ENCODE results near the gene AZIN2. TPM values are rescaled to one million over a fixed set of nuclear protein-coding genes. Genes with fewer than 3 reads are reported as not detected.
"Not testable (repeated sequence)": the region's sequence is repeated elsewhere in the genome, so short reads cannot be mapped to it uniquely, and the experiment has no call there.

Gene AZIN2
- total and polyA plus RNA-seq, 2 donors = 1.7 to 4.2 TPM

DNA sequence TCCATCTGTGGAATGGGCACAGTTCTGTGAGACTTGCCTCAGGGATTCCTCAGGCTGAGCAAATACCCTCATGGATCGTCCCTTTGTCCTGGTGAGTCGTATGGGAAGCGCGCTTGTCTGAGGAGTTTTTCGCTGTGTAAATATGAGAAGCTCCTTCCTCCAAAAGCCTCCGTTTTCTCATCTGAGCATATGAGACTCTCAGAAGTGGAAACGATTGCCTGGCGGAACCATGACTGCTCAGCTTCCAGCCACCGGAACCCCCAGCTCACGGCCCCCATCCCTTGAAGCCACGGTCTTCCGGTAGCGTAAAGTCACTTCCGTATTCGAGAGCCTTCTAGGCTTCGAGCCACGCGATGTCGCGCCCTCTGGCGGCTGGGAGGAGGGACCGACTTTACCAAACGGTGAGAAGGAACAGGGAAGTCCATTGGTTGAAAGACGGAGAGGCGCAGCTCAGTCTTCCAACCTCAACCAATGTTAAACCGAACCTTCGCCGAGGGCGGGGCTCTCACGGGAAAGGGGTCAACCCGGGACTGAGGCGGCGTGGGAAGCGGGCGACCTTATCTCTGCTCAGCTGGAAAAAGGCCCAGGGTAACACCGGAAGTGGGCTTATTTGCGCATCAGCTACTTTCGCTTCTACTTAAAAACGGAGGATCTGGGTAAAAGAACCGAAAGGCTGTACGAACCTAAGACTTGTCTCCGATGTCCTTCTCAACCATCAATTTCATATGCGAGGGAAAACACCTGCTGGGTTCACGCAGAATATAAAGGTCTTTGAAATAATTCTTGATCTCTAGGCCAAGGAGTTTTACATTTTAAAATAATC is 46.3 kb downstream of the AZIN2 start:
- Histone ChIP-seq H3K9me3 (ENCODE audit: control insufficient read depth in 2 of 2, insufficient read depth in 1 of 2, low read length in 1 of 2) (no peaks in the 10 kb centered on the region), H3K27me3 (ENCODE audit: control insufficient read depth in 2 of 2, insufficient read depth in 1 of 2, low read length in 1 of 2) (peaks cover 0 to 3% of the 10 kb centered on the region in 2 donors), H3K27ac (ENCODE audit: low read depth in 1 of 2, low read length in 1 of 2) (peak overlapping the region; percentile 85 to 89), H3K4me3 (ENCODE audit: low read length in 2 of 2) (peak overlapping the region; percentile 59 to 88), H3K36me3 (ENCODE audit: control insufficient read depth in 2 of 2, insufficient read depth in 2 of 2, low read length in 1 of 2) (no peaks in the 10 kb centered on the region), H3K4me1 (ENCODE audit: control insufficient read depth in 2 of 2, insufficient read depth in 2 of 2, low read length in 2 of 2) (peaks cover 14 to 18% of the 10 kb centered on the region in 2 donors)
- DNase-seq (ENCODE audit: low read depth in 6 of 9, low spot score in 9 of 9) = peak; percentile 97 to 100 (median 99)
- 1% methylated on average over 44 of the region's 44 CpGs for WGBS

DNA sequence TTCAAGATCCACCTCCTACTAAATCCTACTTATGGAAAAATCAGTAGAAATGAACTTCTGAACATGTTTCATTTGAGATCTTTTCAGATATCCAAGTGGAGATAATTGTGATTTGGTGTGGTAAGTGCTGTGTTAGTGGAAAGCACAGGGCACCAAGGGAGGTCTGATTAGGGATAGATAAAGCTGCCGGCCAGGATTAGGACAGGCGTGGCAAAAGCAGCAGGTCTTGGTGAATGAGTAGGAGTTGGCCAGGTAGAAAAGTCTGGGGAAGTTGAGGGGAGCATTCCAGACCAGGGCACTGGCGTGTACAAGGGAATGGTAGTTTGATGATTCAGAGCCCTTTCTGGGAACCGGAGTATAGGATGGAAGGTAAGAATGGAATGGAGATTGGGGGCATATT is 47.8 kb downstream of the AZIN2 start:
- Histone ChIP-seq H3K27ac (ENCODE audit: low read depth in 1 of 2, low read length in 1 of 2) (no peak overlapping the region), H3K27me3 (ENCODE audit: control insufficient read depth in 2 of 2, insufficient read depth in 1 of 2, low read length in 1 of 2) (no peaks in the 10 kb centered on the region), H3K9me3 (ENCODE audit: control insufficient read depth in 2 of 2, insufficient read depth in 1 of 2, low read length in 1 of 2) (no peaks in the 10 kb centered on the region), H3K36me3 (ENCODE audit: control insufficient read depth in 2 of 2, insufficient read depth in 2 of 2, low read length in 1 of 2) (no peaks in the 10 kb centered on the region), H3K4me3 (ENCODE audit: low read length in 2 of 2) (no peak overlapping the region), H3K4me1 (ENCODE audit: control insufficient read depth in 2 of 2, insufficient read depth in 2 of 2, low read length in 2 of 2) (peaks cover 14 to 18% of the 10 kb centered on the region in 2 donors)
- 99% methylated on average over 4 of the region's 4 CpGs for WGBS
- DNase-seq (ENCODE audit: low read depth in 6 of 9, low spot score in 9 of 9) = no peak

DNA sequence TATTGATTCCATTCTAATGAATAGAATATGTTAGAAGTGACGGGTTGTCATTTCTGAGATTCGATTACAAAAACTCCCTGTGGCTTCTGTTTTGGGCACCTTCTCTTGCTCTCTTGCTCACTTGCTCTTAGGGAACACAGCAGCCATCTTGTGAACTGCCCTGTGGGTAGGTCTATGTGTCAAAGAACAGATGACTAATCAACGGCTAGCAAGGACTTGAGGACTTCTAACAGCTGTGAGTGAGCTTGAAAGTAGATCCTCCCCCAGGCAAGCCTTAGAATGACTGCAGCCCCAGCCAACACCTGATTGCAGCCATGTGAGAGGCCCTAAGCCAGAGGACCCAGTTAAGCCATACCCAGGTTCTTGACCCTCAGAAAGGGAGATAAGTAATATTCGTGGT is 49.3 kb downstream of the AZIN2 start:
- no peaks in the 10 kb centered on the region for H3K9me3 ChIP-seq (ENCODE audit: control insufficient read depth in 2 of 2, insufficient read depth in 1 of 2, low read length in 1 of 2)
- H3K4me1 ChIP-seq (ENCODE audit: control insufficient read depth in 2 of 2, insufficient read depth in 2 of 2, low read length in 2 of 2) = peaks cover 14 to 18% of the 10 kb centered on the region in 2 donors
- H3K27me3 ChIP-seq (ENCODE audit: control insufficient read depth in 2 of 2, insufficient read depth in 1 of 2, low read length in 1 of 2) = no peaks in the 10 kb centered on the region
- WGBS = 93% methylated on average over 4 of the region's 4 CpGs
- no peak overlapping the region for H3K4me3 ChIP-seq (ENCODE audit: low read length in 2 of 2)
- DNase-seq (ENCODE audit: low read depth in 6 of 9, low spot score in 9 of 9) = no peak
- H3K36me3 ChIP-seq (ENCODE audit: control insufficient read depth in 2 of 2, insufficient read depth in 2 of 2, low read length in 1 of 2) = peaks cover 0 to 3% of the 10 kb centered on the region in 2 donors
- H3K27ac ChIP-seq (ENCODE audit: low read depth in 1 of 2, low read length in 1 of 2) = no peak overlapping the region

DNA sequence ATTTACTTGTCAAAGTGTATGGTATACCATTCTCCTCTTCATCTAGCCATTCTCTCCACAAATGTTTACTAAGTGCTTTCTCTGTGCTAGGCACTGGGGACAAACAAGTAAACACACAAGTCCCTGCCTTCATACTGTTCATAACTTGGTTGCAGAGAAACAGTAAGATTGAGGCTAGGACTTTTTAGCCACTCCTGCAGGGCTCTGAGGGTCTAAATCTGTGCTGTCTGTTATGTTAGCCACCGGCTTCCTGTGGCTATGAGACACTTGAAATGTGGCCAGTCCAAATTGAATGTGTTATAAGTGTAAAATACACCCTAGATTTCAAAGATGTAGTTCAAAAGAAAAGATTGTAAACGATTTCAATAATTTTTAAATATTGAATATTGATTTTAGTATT is 50.2 kb downstream of the AZIN2 start:
- Histone ChIP-seq H3K36me3 (ENCODE audit: control insufficient read depth in 2 of 2, insufficient read depth in 2 of 2, low read length in 1 of 2) (peaks cover 0 to 3% of the 10 kb centered on the region in 2 donors), H3K9me3 (ENCODE audit: control insufficient read depth in 2 of 2, insufficient read depth in 1 of 2, low read length in 1 of 2) (no peaks in the 10 kb centered on the region), H3K4me1 (ENCODE audit: control insufficient read depth in 2 of 2, insufficient read depth in 2 of 2, low read length in 2 of 2) (peaks cover 13 to 18% of the 10 kb centered on the region in 2 donors), H3K27ac (ENCODE audit: low read depth in 1 of 2, low read length in 1 of 2) (no peak overlapping the region), H3K4me3 (ENCODE audit: low read length in 2 of 2) (no peak overlapping the region), H3K27me3 (ENCODE audit: control insufficient read depth in 2 of 2, insufficient read depth in 1 of 2, low read length in 1 of 2) (no peaks in the 10 kb centered on the region)
- DNase-seq (ENCODE audit: low read depth in 6 of 9, low spot score in 9 of 9) = no peak
- 86% methylated on average over 2 of the region's 2 CpGs for whole genome bisulfite sequencing

DNA sequence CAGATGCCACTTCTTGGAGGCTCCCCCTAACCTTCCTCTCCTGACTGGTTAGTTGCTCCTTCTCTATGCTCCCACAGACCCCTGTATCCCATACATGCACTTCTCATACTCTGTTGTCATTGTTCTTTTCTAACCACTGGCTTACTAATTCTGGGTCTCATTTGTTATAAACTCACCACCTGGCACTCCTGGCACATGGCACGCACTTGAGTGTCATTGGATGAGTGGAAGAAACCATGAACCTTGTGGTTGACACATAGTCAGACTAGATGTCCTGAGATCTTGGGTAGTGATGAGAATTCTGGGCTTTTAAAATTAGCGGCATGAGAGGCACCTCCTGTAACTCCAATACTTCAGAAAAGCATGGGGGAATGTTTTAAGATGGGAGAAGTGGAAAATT is 51.6 kb downstream of the AZIN2 start:
- H3K27me3 ChIP-seq (ENCODE audit: control insufficient read depth in 2 of 2, insufficient read depth in 1 of 2, low read length in 1 of 2) = no peaks in the 10 kb centered on the region
- 97% methylated on average over 2 of the region's 2 CpGs for WGBS
- no peak overlapping the region for H3K27ac ChIP-seq (ENCODE audit: low read depth in 1 of 2, low read length in 1 of 2)
- H3K36me3 ChIP-seq (ENCODE audit: control insufficient read depth in 2 of 2, insufficient read depth in 2 of 2, low read length in 1 of 2) = peaks cover 0 to 3% of the 10 kb centered on the region in 2 donors
- H3K4me1 ChIP-seq (ENCODE audit: control insufficient read depth in 2 of 2, insufficient read depth in 2 of 2, low read length in 2 of 2) = peaks cover 8 to 11% of the 10 kb centered on the region in 2 donors
- H3K4me3 ChIP-seq (ENCODE audit: low read length in 2 of 2) = no peak overlapping the region
- DNase-seq (ENCODE audit: low read depth in 6 of 9, low spot score in 9 of 9) = no peak
- no peaks in the 10 kb centered on the region for H3K9me3 ChIP-seq (ENCODE audit: control insufficient read depth in 2 of 2, insufficient read depth in 1 of 2, low read length in 1 of 2)

DNA sequence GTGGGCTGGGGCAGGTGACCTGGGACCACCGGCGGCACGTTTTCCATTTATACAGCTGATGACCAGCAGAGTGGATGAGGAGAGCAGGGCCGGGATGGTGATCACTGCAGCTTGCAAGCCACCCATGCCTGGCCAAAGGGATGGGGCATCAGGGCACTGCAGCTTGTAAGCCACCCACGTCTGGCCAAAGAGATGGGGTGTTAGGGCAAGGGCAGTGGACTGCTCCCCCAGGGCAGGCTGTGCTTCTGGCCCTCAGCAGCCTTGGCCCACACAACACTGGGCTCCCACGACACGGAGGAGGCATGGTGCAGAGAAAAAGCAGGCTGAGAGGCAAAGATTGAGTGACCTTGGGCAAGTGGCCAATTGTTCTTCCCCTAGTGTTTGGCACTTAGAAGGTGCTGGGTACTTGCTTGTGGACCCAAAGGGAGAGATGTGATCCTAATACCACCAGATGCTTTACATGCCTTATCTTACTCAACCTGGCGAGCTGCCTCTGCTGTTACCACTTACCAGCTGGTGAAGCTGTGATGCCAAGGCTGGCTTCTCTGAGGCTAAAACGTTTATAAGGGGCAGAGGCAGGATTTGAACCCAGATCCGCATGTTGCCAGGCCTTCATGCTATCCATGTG is 52.6 kb downstream of the AZIN2 start:
- peaks cover 0 to under 1% of the 10 kb centered on the region in 2 donors for H3K4me1 ChIP-seq (ENCODE audit: control insufficient read depth in 2 of 2, insufficient read depth in 2 of 2, low read length in 2 of 2)

DNA sequence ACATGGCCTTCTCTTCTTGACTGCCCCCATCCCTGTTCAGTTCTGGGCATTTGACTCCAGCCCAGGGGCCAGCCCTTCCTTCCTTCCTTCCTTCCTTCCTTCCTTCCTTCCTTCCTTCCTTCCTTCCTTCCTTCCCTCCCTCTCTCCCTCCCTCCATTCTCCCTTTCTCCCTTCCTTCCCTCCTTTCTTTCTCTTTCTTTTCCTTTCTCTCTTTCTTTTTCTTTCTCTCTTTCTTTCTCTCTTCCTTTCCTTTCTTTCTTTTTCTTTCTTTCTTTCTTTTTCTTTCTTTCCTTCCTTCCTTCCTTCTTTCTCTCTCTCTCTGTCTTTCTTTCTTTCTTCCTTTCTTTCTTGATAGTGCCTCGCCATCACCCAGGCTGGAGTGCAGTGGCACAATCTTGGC is 55.1 kb downstream of the AZIN2 start:
- H3K36me3 ChIP-seq (ENCODE audit: control insufficient read depth in 2 of 2, insufficient read depth in 2 of 2, low read length in 1 of 2); H3K4me3 ChIP-seq (ENCODE audit: low read length in 2 of 2); H3K4me1 ChIP-seq (ENCODE audit: control insufficient read depth in 2 of 2, insufficient read depth in 2 of 2, low read length in 2 of 2); H3K9me3 ChIP-seq (ENCODE audit: control insufficient read depth in 2 of 2, insufficient read depth in 1 of 2, low read length in 1 of 2); DNase-seq (ENCODE audit: low read depth in 6 of 9, low spot score in 9 of 9); H3K27me3 ChIP-seq (ENCODE audit: control insufficient read depth in 2 of 2, insufficient read depth in 1 of 2, low read length in 1 of 2); H3K27ac ChIP-seq (ENCODE audit: low read depth in 1 of 2, low read length in 1 of 2): not testable (repeated sequence)
- WGBS = 98% methylated on average over 1 of the region's 1 CpG

More for the DNA sequence above, 52.6 kb downstream of the AZIN2 start:
- Histone ChIP-seq H3K27me3 (ENCODE audit: control insufficient read depth in 2 of 2, insufficient read depth in 1 of 2, low read length in 1 of 2) (no peaks in the 10 kb centered on the region), H3K27ac (ENCODE audit: low read depth in 1 of 2, low read length in 1 of 2) (no peak overlapping the region), H3K9me3 (ENCODE audit: control insufficient read depth in 2 of 2, insufficient read depth in 1 of 2, low read length in 1 of 2) (no peaks in the 10 kb centered on the region), H3K36me3 (ENCODE audit: control insufficient read depth in 2 of 2, insufficient read depth in 2 of 2, low read length in 1 of 2) (peaks cover 0 to 3% of the 10 kb centered on the region in 2 donors), H3K4me3 (ENCODE audit: low read length in 2 of 2) (no peak overlapping the region)
- no peak for DNase-seq (ENCODE audit: low read depth in 6 of 9, low spot score in 9 of 9)
- WGBS = 94% methylated on average over 10 of the region's 10 CpGs

DNA sequence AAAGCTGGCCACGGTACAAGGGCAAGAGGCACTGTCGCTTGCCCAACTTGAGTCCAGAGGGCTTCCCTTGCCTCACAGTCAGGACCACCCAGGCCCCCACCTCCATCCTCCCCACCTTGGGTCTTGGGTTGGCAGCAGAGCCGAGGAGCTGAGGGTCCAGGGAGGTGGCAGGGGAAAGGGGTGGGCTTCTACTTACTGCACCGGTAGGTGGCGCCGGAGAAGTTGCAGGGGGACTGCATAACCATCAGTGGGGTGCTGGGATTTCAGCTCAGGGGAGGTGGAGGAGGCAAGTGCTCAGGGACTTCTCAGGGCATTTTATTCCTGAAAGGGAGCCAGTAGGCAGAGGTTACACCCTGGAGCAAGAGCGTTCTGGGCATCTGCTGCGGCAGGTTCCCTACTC is 56.8 kb downstream of the AZIN2 start:
- Histone ChIP-seq H3K27me3 (ENCODE audit: control insufficient read depth in 2 of 2, insufficient read depth in 1 of 2, low read length in 1 of 2) (no peaks in the 10 kb centered on the region), H3K4me1 (ENCODE audit: control insufficient read depth in 2 of 2, insufficient read depth in 2 of 2, low read length in 2 of 2) (peaks cover 0 to 11% of the 10 kb centered on the region in 2 donors), H3K9me3 (ENCODE audit: control insufficient read depth in 2 of 2, insufficient read depth in 1 of 2, low read length in 1 of 2) (no peaks in the 10 kb centered on the region), H3K4me3 (ENCODE audit: low read length in 2 of 2) (no peak overlapping the region), H3K36me3 (ENCODE audit: control insufficient read depth in 2 of 2, insufficient read depth in 2 of 2, low read length in 1 of 2) (peaks cover 0 to 3% of the 10 kb centered on the region in 2 donors), H3K27ac (ENCODE audit: low read depth in 1 of 2, low read length in 1 of 2) (no peak overlapping the region)
- DNase-seq (ENCODE audit: low read depth in 6 of 9, low spot score in 9 of 9) = peak in 7 of 9 donors; percentile 36 to 70 (median 56)
- 58% methylated on average over 8 of the region's 8 CpGs for WGBS
